ENCODE results near the gene OR2A12. TPM values are rescaled to one million over a fixed set of nuclear protein-coding genes. Genes with fewer than 3 reads are reported as not detected.

OR2A12 gene
- total RNA-seq, 1 experiment from 2014 or later = not detected

DNA sequence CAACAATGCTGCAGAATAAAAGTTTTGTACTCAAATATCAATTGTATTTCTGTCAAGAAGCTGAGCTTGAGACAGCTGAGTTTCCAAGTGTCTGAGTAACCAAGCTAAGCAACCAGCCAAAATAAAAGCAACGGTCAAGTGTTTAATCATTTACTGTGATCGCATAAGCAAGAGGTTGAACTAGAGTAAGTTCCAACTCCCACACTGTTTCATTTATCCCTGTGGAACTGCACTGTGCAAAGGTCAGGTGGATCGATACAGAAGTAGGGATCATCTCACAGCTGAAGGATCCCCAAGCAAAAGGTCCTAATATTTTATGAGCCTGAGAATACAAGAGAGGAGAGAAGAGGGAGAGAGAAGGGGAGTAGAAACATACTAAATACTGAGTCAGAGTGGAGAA lies 58.3 kb downstream of the OR2A12 start:
- Mint-ChIP-seq H3K4me1 (ENCODE audit: low read depth, unreplicated experiment) (no peaks in the 10 kb centered on the region), H3K4me3 (ENCODE audit: unreplicated experiment) (no peak overlapping the region), H3K27ac (ENCODE audit: unreplicated experiment) (no peak overlapping the region), H3K27me3 (ENCODE audit: insufficient read depth, unreplicated experiment) (no peaks in the 10 kb centered on the region), H3K9me3 (ENCODE audit: unreplicated experiment) (peaks cover 56% of the 10 kb centered on the region), H3K36me3 (ENCODE audit: insufficient read depth, unreplicated experiment) (no peaks in the 10 kb centered on the region)
- peaks cover 22% of the 10 kb centered on the region for H3K9me3 ChIP-seq
- H3K36me3 ChIP-seq (ENCODE audit: control insufficient read depth, insufficient read depth, low read length) = no peaks in the 10 kb centered on the region
- intact Hi-C loops (cut with micrococcal nuclease; ENCODE audit: unreplicated experiment) = no loop called here
- POLR2A ChIA-PET = no interaction called here
- DNase-seq = no peak
- BruUV-seq (replicated peaks) = no TSS peak
- TF ChIP-seq, protein P1, sequence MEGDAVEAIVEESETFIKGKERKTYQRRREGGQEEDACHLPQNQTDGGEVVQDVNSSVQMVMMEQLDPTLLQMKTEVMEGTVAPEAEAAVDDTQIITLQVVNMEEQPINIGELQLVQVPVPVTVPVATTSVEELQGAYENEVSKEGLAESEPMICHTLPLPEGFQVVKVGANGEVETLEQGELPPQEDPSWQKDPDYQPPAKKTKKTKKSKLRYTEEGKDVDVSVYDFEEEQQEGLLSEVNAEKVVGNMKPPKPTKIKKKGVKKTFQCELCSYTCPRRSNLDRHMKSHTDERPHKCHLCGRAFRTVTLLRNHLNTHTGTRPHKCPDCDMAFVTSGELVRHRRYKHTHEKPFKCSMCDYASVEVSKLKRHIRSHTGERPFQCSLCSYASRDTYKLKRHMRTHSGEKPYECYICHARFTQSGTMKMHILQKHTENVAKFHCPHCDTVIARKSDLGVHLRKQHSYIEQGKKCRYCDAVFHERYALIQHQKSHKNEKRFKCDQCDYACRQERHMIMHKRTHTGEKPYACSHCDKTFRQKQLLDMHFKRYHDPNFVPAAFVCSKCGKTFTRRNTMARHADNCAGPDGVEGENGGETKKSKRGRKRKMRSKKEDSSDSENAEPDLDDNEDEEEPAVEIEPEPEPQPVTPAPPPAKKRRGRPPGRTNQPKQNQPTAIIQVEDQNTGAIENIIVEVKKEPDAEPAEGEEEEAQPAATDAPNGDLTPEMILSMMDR (IDR thresholded peaks at IDR 0.05; ENCODE audit: insufficient read depth in 1 of 2, low read depth in 1 of 2, low read length in 1 of 2, severe bottlenecking in 1 of 2, unreplicated experiment in 1 of 2) = no peak
- no peaks in the 10 kb centered on the region for H3K4me1 ChIP-seq
- CTCF ChIA-PET = no interaction called here
- H3K4me3 ChIP-seq (ENCODE audit: low read depth, low read length) = no peak overlapping the region
- H3K27me3 ChIP-seq (replicated peaks; ENCODE audit: control insufficient read depth, insufficient read depth, low read length) = no peaks in the 10 kb centered on the region

DNA sequence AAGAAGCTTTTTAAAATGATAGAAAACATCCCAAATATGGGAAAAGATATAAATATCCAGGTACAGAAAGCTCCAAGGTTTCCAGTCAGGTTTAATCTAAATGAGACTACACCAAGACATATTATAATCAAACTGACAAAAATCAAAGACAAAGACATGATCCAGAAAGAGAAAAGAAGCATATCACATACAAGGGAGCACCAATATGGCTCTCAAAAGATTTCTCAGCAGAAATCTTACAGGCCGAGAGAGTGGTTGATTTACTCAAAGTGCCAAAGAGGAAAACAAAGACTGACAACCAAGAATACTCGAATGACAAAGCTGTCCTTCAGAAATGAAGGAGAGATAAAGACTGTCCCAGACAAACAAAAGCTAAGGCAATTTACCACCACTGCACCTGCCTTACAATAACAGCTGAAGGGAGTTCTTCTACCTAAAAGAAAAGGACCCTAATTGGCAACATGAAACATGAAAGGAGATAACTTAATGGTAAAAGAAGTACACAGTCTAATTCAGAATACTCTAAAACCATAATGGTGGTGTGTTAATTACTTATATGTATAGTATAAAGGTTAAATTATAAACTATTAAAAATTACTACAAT lies 62.2 kb downstream of the OR2A12 start:
- Mint-ChIP-seq H3K36me3 (ENCODE audit: insufficient read depth, unreplicated experiment) (no peaks in the 10 kb centered on the region), H3K27ac (ENCODE audit: unreplicated experiment) (no peak overlapping the region), H3K9me3 (ENCODE audit: unreplicated experiment) (peaks cover 51% of the 10 kb centered on the region), H3K4me3 (ENCODE audit: unreplicated experiment) (no peak overlapping the region), H3K4me1 (ENCODE audit: low read depth, unreplicated experiment) (no peaks in the 10 kb centered on the region), H3K27me3 (ENCODE audit: insufficient read depth, unreplicated experiment) (peaks cover 4% of the 10 kb centered on the region)
- no peaks in the 10 kb centered on the region for H3K36me3 ChIP-seq (ENCODE audit: control insufficient read depth, insufficient read depth, low read length)
- CTCF ChIA-PET = no interaction called here
- no peaks in the 10 kb centered on the region for H3K4me1 ChIP-seq
- no peak overlapping the region for H3K4me3 ChIP-seq (ENCODE audit: low read depth, low read length)
- POLR2A ChIA-PET = no interaction called here
- TF ChIP-seq, protein P1 (IDR thresholded peaks at IDR 0.05; ENCODE audit: insufficient read depth in 1 of 2, low read depth in 1 of 2, low read length in 1 of 2, severe bottlenecking in 1 of 2, unreplicated experiment in 1 of 2) = no peak
- peaks cover 34% of the 10 kb centered on the region for H3K9me3 ChIP-seq
- no peak for DNase-seq
- BruUV-seq (replicated peaks) = no TSS peak
- intact Hi-C loops (cut with micrococcal nuclease; ENCODE audit: unreplicated experiment) = no loop called here
- no peaks in the 10 kb centered on the region for H3K27me3 ChIP-seq (replicated peaks; ENCODE audit: control insufficient read depth, insufficient read depth, low read length)

Other genes with a start within 250 kb of the OR2A12 start
- 92.3 and 95.1 TPM in 2 replicates for gene TCAF1, start 184.1 kb upstream of the OR2A12 start, total RNA-seq (2022)
- not detected in 2 replicates for gene OR2F2, start 151.0 kb upstream of the OR2A12 start, total RNA-seq (2022)
- 1.6 TPM in 1 of 2 replicates, not detected in the other for gene OR2F1, start 131.4 kb upstream of the OR2A12 start, total RNA-seq (2022)
- not detected in 2 replicates for gene OR6B1, start 86.0 kb upstream of the OR2A12 start, total RNA-seq (2022)
- gene OR2A5, start 37.3 kb upstream of the OR2A12 start, total RNA-seq (2022) = not detected in 2 replicates
- gene OR2A25, start 16.5 kb upstream of the OR2A12 start, total RNA-seq (2022) = not detected in 2 replicates
- not detected in 2 replicates for gene OR2A2, start 23.3 kb downstream of the OR2A12 start, total RNA-seq (2022)
- gene OR2A14, start 36.9 kb downstream of the OR2A12 start, total RNA-seq (2022) = not detected in 2 replicates
- not detected in 2 replicates for gene CTAGE4, start 97.2 kb downstream of the OR2A12 start, total RNA-seq (2022)
- gene ARHGEF35, start 109.6 kb downstream of the OR2A12 start, total RNA-seq (2022) = 15.7 and 20.5 TPM in 2 replicates
- not detected in 2 replicates for gene OR2A42, start 153.3 kb downstream of the OR2A12 start, total RNA-seq (2022)
- gene OR2A7, start 178.5 kb downstream of the OR2A12 start, total RNA-seq (2022) = 1.3 and 2.0 TPM in 2 replicates
- 5.7 and 6.3 TPM in 2 replicates for gene CTAGE8, start 183.0 kb downstream of the OR2A12 start, total RNA-seq (2022)
- not detected in 2 replicates for gene OR2A1, start 226.1 kb downstream of the OR2A12 start, total RNA-seq (2022)

All from Caco-2 (cell line).